Smooth muscle cell (in vitro differentiated cells): Measurements from ENCODE around the gene GTSE1. TPM values are rescaled to one million over a fixed set of nuclear protein-coding genes. Genes with fewer than 3 reads are reported as not detected.

ENCODE experiments used
- DNase-seq: peaks from one replicate; lab custom pipeline; 2025; ENCODE audit not compliant: unreplicated experiment; lab: John Stamatoyannopoulos, UW
- H2AFZ ChIP-seq: fragments of 200-600 bp; sonication (generic); 2 replicates; pipeline ENCODE4 v1.6.0; 2016; ENCODE audit warnings: antibody characterized with exemption, low read depth, mild to moderate bottlenecking
- H3F3A ChIP-seq: fragments of 200-600 bp; sonication (generic); 2 replicates; pipeline ENCODE4 v1.6.0; 2017; ENCODE audit warnings: antibody characterized with exemption, low read depth
- H3K27ac ChIP-seq: fragments of 200-600 bp; sonication (generic); 2 replicates; pipeline ENCODE4 v1.5.1; 2016; ENCODE audit warnings: low read depth, mild to moderate bottlenecking
- H3K27me3 ChIP-seq: fragments of 200-600 bp; sonication (generic); 2 replicates; pipeline ENCODE4 v1.6.1; 2016; ENCODE audit warnings: low read depth, mild to moderate bottlenecking
- H3K36me3 ChIP-seq: fragments of 200-600 bp; sonication (generic); 2 replicates; pipeline ENCODE4 v1.5.1; 2016; ENCODE audit warnings: low read depth
- H3K4me1 ChIP-seq: fragments of 200-600 bp; sonication (generic); 2 replicates; pipeline ENCODE4 v1.5.1; 2016; ENCODE audit warnings: low read depth
- H3K4me2 ChIP-seq: fragments of 200-600 bp; sonication (generic); 2 replicates; pipeline ENCODE4 v1.6.0; 2016; ENCODE audit warnings: mild to moderate bottlenecking
- H3K4me3 ChIP-seq: fragments of 200-600 bp; sonication (generic); 2 replicates; pipeline ENCODE4 v1.5.1; 2016; ENCODE audit warnings: mild to moderate bottlenecking
- H3K79me2 ChIP-seq: fragments of 200-600 bp; sonication (generic); 2 replicates; pipeline ENCODE4 v1.6.0; 2016; ENCODE audit warnings: low read depth, mild to moderate bottlenecking
- H3K9ac ChIP-seq: fragments of 200-600 bp; sonication (generic); 2 replicates; pipeline ENCODE4 v1.6.0; 2016; ENCODE audit warnings: low read depth
- H3K9me3 ChIP-seq: fragments of 200-600 bp; sonication (generic); replicated peaks from 2 replicates; pipeline ENCODE4 v1.5.1; 2016; ENCODE audit warnings: low read depth
- H4K20me1 ChIP-seq: fragments of 200-600 bp; sonication (generic); 2 replicates; pipeline ENCODE4 v1.6.0; 2016; ENCODE audit warnings: low read depth
- CTCF ChIP-seq: fragments of 200-600 bp; sonication (generic); IDR thresholded peaks from 2 replicates; pipeline ENCODE4 v1.5.1; 2017; ENCODE audit warnings: borderline replicate concordance, mild to moderate bottlenecking, antibody characterized with exemption; ENCODE audit not compliant: insufficient read depth, poor library complexity, severe bottlenecking
- WGBS: methylation state at CpG from one replicate; pipeline ENCODE4 v1.1.7; 2016; ENCODE audit warnings: low lambda C conversion rate; 5-methylcytosine and 5-hydroxymethylcytosine counted together
- polyA plus RNA-seq: library from polyadenylated mRNA; unstranded; fragments of >200 nt; fragmentation: Nextera tagmentation; extraction: Ambion mirVana; gene quantifications from 2 replicates; pipeline ENCODE4 v1.2.1, GENCODE V29; 2016
- total RNA-seq: library from RNA; depleted of rRNA; stranded (reverse); fragments of >200 nt; gene quantifications from 2 replicates; pipeline ENCODE4 v1.2.3, GENCODE V29; 2014

The GTSE1 gene
- total and polyA plus RNA-seq, 2 experiments from 2014 or later = 3.6 to 6.8 TPM

GRCh38 chr22:46290843-46291785 lies 5.6 kb upstream of the GTSE1 start:
- Histone ChIP-seq H4K20me1 (no peaks in the 10 kb centered on the region), H3K79me2 (no peaks in the 10 kb centered on the region), H3K4me1 (no peaks in the 10 kb centered on the region), H3K9ac (no peak overlapping the region), H2AFZ (no peak overlapping the region), H3F3A (no peaks in the 10 kb centered on the region), H3K36me3 (no peaks in the 10 kb centered on the region), H3K27me3 (no peaks in the 10 kb centered on the region), H3K4me3 (no peak overlapping the region), H3K9me3 (no peaks in the 10 kb centered on the region), H3K4me2 (no peak overlapping the region), H3K27ac (no peak overlapping the region)
- 99% methylated on average over 20 of the region's 23 CpGs for whole genome bisulfite sequencing
- no peak for DNase-seq
- no peak for TF ChIP-seq CTCF

DNA sequence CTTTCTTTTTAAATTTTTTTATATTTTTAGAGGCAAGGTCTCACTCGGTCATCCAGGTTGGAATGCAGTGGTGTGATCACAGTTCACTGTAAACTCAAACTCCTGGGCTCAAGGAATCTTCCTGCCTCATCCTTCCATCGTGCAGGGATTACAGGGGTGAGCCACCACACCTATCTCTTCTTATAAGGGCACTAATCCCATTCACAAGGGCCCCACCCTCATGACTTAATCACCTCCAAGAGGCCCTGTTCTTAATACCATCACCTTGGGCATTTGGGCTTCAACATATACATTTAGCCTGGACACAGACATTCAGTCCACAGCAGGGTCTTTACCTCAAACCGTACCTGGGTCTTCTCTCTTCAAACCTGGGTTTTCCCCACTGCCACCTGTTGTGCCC lies 4.5 kb upstream of the GTSE1 start:
- Histone ChIP-seq H3K4me3 (no peak overlapping the region), H3K9ac (no peak overlapping the region), H3K79me2 (peaks cover 2% of the 10 kb centered on the region), H4K20me1 (no peaks in the 10 kb centered on the region), H3K4me1 (no peaks in the 10 kb centered on the region), H3K9me3 (no peaks in the 10 kb centered on the region), H3K27me3 (no peaks in the 10 kb centered on the region), H3K27ac (no peak overlapping the region), H3K4me2 (no peak overlapping the region), H3F3A (no peaks in the 10 kb centered on the region), H2AFZ (no peak overlapping the region), H3K36me3 (no peaks in the 10 kb centered on the region)
- no peak for DNase-seq
- 99% methylated on average over 3 of the region's 3 CpGs for WGBS
- TF ChIP-seq CTCF = no peak

DNA sequence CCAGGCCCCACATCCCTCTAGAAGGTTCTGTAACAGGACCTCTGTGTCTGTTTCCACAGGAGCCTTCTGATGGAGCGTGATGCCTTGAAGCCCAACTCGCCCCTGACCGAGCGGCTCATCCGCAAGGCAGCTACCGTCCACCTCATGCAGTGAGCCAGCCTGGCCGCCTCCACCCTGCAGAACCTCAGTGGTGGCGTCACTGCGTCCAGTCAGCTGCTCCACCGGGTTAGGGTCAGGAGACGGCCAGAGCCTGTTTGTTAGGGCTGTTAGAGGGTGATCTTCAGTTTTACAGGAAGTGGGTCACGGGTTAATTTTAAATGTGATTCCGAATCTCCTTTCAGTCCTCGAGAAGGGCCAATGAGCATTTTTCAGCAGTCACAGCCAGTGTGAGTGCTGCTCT lies 3.9 kb upstream of the GTSE1 start:
- H3K4me2 ChIP-seq = no peak overlapping the region
- no peaks in the 10 kb centered on the region for H4K20me1 ChIP-seq
- no peak overlapping the region for H2AFZ ChIP-seq
- H3K27ac ChIP-seq = no peak overlapping the region
- DNase-seq = no peak
- H3K27me3 ChIP-seq = no peaks in the 10 kb centered on the region
- no peak overlapping the region for H3K9ac ChIP-seq
- H3K4me3 ChIP-seq = no peak overlapping the region
- TF ChIP-seq CTCF = no peak
- H3K36me3 ChIP-seq = no peaks in the 10 kb centered on the region
- no peaks in the 10 kb centered on the region for H3F3A ChIP-seq
- H3K4me1 ChIP-seq = no peaks in the 10 kb centered on the region
- H3K9me3 ChIP-seq = no peaks in the 10 kb centered on the region
- peaks cover 7% of the 10 kb centered on the region for H3K79me2 ChIP-seq
- WGBS = 99% methylated on average over 14 of the region's 14 CpGs
